Nephron progenitor cell (in vitro differentiated cells): ENCODE results near the gene C1orf50.
A peak's percentile ranks its signal among the peaks of the same experiment; 100 is the strongest.

Experiments
- DNase-seq: peaks from one replicate; pipeline ENCODE4 v3.0.0; 2021
- H3K27ac Mint-ChIP-seq: 2 replicates; pipeline ENCODE4 v1.8.0; 2021; ENCODE audit warnings: mild to moderate bottlenecking, moderate library complexity, mixed read lengths
- H3K27me3 Mint-ChIP-seq: 2 replicates; pipeline ENCODE4 v1.8.0; 2021; ENCODE audit warnings: mild to moderate bottlenecking, low read depth, mixed read lengths; ENCODE audit not compliant: poor library complexity
- H3K36me3 Mint-ChIP-seq: 2 replicates; pipeline ENCODE4 v1.8.0; 2021; ENCODE audit warnings: low read depth, mixed read lengths
- H3K4me1 Mint-ChIP-seq: 2 replicates; pipeline ENCODE4 v1.8.0; 2021; ENCODE audit warnings: mixed read lengths
- H3K4me3 Mint-ChIP-seq: 2 replicates; pipeline ENCODE4 v1.8.0; 2021; ENCODE audit warnings: mild to moderate bottlenecking, moderate library complexity, mixed read lengths
- H3K9me3 Mint-ChIP-seq: 2 replicates; pipeline ENCODE4 v1.8.0; 2021; ENCODE audit warnings: mild to moderate bottlenecking, moderate library complexity, mixed read lengths
- TF ChIP-seq, protein P1 (sequence below): fragments of 200-600 bp; sonication (generic); IDR thresholded peaks from 2 replicates; pipeline ENCODE4 v1.5.0; 2021; ENCODE audit warnings: antibody characterized with exemption

The C1orf50 gene

DNA sequence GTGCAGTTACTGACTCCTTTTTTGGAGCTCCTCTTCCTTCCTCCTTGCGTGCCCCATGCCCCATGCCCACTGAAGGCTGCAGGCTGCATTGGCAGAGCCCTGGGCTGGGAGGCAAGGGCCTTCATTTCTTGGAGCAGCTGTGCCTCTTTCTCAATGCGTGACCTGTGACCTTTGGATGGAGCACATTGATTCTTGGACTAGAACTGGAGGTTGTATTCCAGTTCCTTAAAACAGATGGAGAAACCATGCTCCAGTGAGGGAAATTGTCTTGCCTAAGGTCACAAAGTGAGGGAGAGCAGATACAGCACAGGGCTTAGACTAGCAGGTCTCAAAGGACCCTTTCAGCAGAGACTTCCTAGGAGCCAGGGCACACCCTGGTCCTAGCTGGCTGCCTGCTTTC lies 26.8 kb downstream of the C1orf50 start:
- Mint-ChIP-seq H3K36me3 (no peaks in the 10 kb centered on the region), H3K4me3 (no peak overlapping the region), H3K27me3 (no peaks in the 10 kb centered on the region), H3K27ac (no peak overlapping the region), H3K4me1 (peaks cover 10% of the 10 kb centered on the region), H3K9me3 (no peaks in the 10 kb centered on the region)
- TF ChIP-seq, protein P1, sequence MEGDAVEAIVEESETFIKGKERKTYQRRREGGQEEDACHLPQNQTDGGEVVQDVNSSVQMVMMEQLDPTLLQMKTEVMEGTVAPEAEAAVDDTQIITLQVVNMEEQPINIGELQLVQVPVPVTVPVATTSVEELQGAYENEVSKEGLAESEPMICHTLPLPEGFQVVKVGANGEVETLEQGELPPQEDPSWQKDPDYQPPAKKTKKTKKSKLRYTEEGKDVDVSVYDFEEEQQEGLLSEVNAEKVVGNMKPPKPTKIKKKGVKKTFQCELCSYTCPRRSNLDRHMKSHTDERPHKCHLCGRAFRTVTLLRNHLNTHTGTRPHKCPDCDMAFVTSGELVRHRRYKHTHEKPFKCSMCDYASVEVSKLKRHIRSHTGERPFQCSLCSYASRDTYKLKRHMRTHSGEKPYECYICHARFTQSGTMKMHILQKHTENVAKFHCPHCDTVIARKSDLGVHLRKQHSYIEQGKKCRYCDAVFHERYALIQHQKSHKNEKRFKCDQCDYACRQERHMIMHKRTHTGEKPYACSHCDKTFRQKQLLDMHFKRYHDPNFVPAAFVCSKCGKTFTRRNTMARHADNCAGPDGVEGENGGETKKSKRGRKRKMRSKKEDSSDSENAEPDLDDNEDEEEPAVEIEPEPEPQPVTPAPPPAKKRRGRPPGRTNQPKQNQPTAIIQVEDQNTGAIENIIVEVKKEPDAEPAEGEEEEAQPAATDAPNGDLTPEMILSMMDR, result no peak
- no peak for DNase-seq

DNA sequence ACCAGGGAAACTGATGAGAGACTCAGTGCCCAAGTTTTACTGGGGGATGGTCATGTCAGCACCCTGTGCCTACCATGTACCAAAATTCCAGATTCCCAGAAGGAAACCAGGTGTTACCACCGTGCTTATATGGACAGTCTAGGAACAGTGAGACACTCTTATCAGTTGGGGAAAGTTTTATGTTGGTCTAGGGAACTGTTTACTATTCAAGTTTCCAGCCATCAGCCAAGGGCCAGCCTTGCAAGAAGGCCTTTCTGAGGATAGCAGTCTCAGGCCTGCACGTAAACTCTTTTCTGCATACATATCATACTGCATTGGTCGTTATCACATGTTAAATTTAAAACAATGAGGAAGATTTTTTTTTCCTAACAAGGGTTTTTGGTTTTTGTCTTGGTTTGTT lies 30.4 kb downstream of the C1orf50 start:
- peaks cover 10% of the 10 kb centered on the region for H3K4me1 Mint-ChIP-seq
- no peak overlapping the region for H3K4me3 Mint-ChIP-seq
- peak overlapping the region; percentile 36 for H3K27ac Mint-ChIP-seq
- no peaks in the 10 kb centered on the region for H3K9me3 Mint-ChIP-seq
- H3K27me3 Mint-ChIP-seq, result no peaks in the 10 kb centered on the region
- H3K36me3 Mint-ChIP-seq, result peaks cover 3% of the 10 kb centered on the region
- DNase-seq, result no peak
- TF ChIP-seq, protein P1, result no peak

DNA sequence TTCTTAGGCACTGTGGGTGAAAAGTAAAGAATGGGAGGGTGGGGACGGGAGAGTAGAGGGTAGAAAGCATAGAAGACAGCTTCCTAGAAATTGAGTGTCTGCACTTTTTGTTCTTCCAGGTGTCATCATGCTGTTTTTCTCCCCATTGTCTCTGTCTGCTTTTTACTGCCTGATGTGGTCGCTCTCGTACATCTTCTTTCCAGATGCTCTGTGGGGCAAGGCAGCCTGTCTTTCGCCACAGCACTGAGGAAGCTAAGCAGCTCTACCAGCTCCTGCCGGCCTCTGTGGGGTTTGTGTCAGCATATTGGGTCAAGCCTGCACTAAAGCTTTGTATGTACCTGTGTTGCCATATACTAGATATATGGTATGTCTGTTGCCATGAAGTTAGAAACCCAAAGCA lies 30.9 kb downstream of the C1orf50 start:
- Mint-ChIP-seq H3K4me3 (no peak overlapping the region), H3K4me1 (peaks cover 10% of the 10 kb centered on the region), H3K27ac (peak overlapping the region; percentile 12), H3K27me3 (no peaks in the 10 kb centered on the region), H3K36me3 (peaks cover 4% of the 10 kb centered on the region), H3K9me3 (peaks cover under 1% of the 10 kb centered on the region)
- no peak for DNase-seq
- TF ChIP-seq, protein P1, result no peak

DNA sequence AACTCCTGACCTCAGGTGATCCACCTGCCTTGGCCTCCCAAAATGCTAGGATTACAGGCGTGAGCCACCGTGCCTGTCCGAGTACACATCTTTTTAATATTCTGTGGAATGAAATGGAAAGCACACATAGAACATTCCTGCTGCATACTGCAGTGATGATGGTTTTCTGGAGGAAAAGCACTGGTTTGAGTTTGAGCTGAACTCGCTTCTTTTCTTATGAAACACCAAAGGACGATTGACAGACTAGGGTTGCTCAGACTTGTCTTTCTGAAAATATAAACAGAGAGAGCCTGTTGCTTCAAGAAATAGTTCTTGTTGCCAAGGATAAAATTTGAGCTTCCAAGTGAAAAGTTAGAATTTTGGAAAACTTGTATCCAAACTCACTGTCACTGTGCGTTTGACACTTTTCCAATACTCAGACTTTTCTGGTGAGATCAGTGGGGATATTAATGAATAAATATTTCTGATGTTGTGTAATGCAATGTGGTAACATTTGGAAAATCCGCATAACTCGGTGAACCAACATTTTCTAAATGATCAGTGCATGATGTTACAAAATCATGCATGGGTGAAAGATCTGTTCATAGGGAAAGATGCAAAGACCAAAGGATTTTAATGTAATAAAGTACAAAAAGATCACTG lies 34.9 kb downstream of the C1orf50 start:
- H3K27ac Mint-ChIP-seq, result no peak overlapping the region
- peaks cover 18% of the 10 kb centered on the region for H3K9me3 Mint-ChIP-seq
- peaks cover 10% of the 10 kb centered on the region for H3K4me1 Mint-ChIP-seq
- H3K27me3 Mint-ChIP-seq, result peaks cover 6% of the 10 kb centered on the region
- no peak for DNase-seq
- TF ChIP-seq, protein P1, result no peak
- no peak overlapping the region for H3K4me3 Mint-ChIP-seq
- peaks cover 42% of the 10 kb centered on the region for H3K36me3 Mint-ChIP-seq

DNA sequence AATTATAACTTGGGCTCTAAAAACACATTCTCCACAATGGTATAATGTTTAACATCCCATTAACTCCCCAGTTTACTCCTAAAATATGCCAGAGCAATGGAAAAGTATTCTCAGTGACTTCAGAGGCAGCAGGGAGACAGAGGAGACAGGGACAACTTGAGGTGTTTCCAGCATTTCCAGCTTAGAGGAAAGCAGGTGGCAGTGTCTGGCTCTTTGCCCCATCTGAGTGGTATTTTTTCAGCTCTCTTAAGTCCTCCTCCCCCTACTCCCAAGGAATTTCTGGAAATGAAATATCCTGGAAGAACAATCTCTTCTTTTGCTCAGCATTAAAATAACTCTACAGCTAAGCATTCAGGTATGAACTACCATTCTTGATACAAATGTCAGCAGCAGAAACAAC lies 39.1 kb downstream of the C1orf50 start:
- DNase-seq, result no peak
- Mint-ChIP-seq H3K27ac (no peak overlapping the region), H3K36me3 (peaks cover 76% of the 10 kb centered on the region), H3K27me3 (peaks cover 6% of the 10 kb centered on the region), H3K4me1 (no peaks in the 10 kb centered on the region), H3K4me3 (no peak overlapping the region), H3K9me3 (peaks cover 18% of the 10 kb centered on the region)
- TF ChIP-seq, protein P1, result no peak

DNA sequence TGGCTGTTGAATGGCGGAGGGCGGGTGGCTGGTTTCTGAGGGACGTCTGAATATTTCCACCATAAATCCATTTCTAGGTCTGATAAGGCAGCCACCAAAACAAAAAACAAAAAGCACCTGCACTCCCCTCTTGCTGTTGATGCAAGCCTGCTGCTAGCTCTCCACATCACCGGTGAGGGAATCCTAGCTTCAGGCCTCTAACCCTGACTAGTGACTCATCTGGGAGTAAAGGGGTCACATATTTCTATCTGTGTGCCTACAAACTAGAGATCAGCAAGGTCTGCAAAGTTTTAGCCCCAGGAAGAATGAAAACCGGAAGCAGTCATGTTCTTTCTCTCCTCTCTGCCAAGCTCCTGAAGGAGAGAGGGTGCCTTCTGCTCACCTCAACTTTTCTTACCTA lies 39.5 kb downstream of the C1orf50 start:
- H3K27me3 Mint-ChIP-seq, result peaks cover 6% of the 10 kb centered on the region
- H3K4me1 Mint-ChIP-seq, result peaks cover 3% of the 10 kb centered on the region
- no peak overlapping the region for H3K4me3 Mint-ChIP-seq
- TF ChIP-seq, protein P1, result no peak
- H3K9me3 Mint-ChIP-seq, result peaks cover 18% of the 10 kb centered on the region
- peaks cover 80% of the 10 kb centered on the region for H3K36me3 Mint-ChIP-seq
- no peak overlapping the region for H3K27ac Mint-ChIP-seq
- no peak for DNase-seq
